A204.1 (cell line): Measurements from ENCODE around the gene ZNF142.

ENCODE experiments used
- FAIRE-seq: peaks from 2 replicates; lab custom pipeline; 2012; peaks lifted over from hg19 to GRCh38; lab: Jason Lieb, UNC

Gene ZNF142, protein sequence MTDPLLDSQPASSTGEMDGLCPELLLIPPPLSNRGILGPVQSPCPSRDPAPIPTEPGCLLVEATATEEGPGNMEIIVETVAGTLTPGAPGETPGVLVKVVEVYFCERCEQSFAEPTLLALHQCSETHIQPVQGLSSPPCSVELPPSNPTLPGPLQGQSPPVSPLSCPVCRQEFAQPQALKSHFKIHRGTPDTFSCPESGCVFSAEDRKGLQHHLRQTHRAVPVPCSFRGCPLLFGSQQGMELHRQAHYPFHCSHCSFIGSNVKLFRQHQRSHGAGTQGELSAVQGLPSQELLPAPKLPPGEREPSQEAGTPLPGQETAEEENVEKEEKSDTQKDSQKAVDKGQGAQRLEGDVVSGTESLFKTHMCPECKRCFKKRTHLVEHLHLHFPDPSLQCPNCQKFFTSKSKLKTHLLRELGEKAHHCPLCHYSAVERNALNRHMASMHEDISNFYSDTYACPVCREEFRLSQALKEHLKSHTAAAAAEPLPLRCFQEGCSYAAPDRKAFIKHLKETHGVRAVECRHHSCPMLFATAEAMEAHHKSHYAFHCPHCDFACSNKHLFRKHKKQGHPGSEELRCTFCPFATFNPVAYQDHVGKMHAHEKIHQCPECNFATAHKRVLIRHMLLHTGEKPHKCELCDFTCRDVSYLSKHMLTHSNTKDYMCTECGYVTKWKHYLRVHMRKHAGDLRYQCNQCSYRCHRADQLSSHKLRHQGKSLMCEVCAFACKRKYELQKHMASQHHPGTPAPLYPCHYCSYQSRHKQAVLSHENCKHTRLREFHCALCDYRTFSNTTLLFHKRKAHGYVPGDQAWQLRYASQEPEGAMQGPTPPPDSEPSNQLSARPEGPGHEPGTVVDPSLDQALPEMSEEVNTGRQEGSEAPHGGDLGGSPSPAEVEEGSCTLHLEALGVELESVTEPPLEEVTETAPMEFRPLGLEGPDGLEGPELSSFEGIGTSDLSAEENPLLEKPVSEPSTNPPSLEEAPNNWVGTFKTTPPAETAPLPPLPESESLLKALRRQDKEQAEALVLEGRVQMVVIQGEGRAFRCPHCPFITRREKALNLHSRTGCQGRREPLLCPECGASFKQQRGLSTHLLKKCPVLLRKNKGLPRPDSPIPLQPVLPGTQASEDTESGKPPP (N-terminal part only)

DNA sequence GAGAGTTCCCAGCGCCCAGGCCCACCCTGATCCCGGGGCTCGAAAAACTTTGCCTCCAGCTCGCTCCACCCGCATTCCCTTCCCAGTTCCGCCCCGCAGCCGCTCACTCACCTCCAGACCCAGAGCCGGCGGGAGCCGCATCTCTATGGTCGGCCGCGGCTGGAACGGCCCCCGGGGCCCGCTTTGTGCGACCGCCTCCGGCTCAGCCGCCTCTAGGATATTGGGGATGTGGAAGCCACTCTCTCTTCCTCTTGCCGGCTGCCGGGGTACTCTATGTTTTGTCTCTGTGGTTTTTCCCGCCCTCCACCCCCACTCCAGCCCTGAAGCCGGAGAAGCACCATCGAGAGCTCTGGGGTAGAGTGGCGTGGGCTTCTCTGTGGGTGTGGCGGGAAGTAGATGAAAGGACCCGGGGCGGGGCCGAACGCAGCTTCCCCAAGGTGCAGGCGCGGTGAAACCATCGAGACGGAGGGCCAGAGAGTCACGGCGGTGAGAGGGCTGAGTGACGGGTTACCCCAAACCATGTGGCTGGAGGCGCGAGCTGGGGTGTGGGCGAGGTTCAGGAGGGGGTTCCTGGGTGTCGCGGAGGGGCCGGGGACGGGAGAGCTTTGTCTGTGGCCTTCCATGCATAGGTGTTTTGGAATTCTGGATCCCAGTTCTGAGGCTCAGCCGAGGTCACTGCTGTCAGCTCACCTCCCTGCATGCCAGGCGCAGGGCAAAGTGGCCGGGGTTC is at the start of gene ZNF142, which contains the start of gene BCS1L:
Gene ZNF142, minus strand, starts transcription at position 366 of the 730 bp plus-strand sequence. CDS start 3,194 bp downstream, outside the sequence.
Gene BCS1L, plus strand, starts transcription at position 426 of the 730 bp plus-strand sequence. CDS start 1,305 bp downstream, outside the sequence.
- FAIRE-seq, result peak; percentile 83

DNA sequence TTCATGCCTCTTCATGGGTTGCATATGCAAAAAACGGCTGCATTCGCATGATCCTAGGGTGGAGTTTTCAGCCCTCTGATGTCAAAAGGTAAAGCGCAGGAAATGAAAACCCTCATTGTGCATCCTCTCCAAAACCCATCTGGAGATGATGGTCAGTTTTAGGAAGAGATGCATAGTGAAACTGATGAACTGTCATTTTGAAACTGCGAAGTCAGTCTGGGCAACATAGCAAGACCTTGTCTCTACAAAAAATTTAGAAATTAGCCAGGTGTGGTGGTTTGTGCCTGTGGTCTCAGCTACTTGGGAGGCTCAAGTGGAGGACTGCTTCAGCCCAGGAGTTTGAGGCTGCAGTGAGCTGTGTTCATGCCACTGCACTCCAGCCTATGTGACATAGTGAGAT is 48.7 kb upstream of the ZNF142 start:
- no peak for FAIRE-seq

DNA sequence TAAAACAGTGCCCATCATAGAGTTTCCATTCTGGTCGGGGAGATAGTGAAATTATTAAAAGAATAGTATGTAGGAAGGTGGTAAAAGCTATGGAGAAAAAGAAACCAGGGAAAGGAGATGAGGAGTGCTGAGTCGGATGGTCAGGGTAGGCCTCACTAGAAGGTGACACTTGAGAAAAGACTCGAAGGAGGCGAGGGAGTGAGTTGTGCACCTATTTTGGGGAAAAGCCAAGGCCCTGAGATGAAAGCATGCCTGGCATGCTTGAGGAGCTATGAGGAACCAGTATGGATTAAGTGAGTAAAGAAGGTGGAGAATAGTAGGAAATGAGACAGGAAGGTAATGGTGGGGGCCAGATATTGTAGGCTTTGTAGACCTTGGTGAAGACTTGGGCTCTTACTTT is 43.9 kb upstream of the ZNF142 start:
- FAIRE-seq, result no peak

DNA sequence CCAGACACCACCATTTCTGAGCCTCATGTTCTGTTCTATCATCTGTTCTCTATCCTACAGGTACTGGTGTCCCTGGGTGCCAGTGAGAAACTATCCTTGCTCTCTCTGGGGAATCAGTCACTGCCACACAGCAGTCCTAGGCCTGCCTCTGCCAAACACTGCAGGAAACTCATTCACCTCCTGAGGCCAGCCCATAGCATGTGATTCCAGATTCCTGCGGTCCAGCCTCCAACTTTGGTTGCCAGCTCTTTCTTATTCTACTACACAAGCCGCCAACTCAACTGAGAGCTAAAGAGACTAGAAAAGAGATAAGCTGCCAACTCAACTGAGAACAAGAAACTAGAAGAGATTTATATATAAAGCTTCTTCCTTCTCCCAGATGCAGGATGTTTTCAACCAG is 42.4 kb upstream of the ZNF142 start:
- no peak for FAIRE-seq

DNA sequence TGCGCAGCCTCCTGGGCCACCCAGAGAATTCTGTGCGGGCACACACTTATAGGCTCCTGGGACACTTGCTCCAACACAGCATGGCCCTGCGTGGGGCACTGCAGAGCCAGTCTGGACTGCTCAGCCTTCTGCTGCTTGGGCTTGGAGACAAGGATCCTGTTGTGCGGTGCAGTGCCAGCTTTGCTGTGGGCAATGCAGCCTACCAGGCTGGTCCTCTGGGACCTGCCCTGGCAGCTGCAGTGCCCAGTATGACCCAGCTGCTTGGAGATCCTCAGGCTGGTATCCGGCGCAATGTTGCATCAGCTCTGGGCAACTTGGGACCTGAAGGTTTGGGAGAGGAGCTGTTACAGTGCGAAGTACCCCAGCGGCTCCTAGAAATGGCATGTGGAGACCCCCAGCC is 39.5 kb upstream of the ZNF142 start:
- FAIRE-seq, result no peak

DNA sequence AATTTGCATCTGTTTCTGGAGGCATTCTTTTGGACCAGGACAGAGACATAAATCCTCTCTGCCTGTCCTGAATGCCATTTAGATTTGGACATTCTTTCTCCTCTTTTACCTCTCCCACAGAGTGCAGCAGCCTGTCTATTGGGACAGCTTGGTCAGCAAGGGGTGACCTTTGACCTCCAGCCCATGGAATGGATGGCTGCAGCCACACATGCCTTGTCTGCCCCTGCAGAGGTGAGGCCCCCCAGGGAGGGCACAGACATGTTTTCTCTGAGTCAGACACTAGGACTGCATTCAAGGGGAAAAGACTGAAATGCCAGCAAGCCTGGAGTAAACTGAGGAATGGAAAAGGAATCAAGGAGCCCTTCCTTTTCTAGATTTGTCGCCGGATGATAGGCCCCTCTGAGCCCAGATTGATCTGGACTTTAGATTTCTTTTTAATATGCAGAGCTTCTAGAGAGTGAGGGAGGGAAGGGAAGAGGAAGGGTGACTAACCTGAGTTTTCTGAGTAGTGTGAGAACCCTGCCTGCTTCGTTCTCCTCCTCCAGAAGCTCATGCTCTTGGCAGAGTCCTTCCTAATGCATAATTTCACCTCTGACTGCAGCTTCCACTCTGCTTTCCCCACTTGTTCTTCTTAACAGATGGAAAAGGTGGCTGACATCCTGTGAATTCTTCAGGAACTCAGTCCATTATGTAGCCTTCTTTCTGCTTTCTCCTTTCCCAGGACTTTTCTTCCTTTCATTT is 35.2 kb upstream of the ZNF142 start:
- FAIRE-seq, result no peak

DNA sequence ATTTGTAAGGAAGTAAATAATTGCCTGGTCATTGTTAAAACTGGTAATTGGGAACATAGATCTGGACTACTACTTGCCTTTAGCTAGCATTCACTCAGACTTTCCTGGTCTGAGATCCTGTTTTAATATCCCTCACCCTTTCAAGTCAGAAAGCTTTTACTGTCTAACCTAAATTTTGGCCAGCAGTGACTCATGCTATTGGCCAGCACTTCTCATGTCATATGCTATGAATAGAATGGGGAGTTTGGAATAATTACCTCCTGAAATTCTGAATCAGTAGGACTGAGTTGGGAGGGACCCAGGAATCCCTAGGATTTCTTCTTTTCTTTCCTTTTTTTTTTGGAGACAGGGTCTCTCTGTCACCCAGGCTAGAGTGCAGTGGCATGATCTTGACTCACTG is 31.8 kb upstream of the ZNF142 start:
- no peak for FAIRE-seq

DNA sequence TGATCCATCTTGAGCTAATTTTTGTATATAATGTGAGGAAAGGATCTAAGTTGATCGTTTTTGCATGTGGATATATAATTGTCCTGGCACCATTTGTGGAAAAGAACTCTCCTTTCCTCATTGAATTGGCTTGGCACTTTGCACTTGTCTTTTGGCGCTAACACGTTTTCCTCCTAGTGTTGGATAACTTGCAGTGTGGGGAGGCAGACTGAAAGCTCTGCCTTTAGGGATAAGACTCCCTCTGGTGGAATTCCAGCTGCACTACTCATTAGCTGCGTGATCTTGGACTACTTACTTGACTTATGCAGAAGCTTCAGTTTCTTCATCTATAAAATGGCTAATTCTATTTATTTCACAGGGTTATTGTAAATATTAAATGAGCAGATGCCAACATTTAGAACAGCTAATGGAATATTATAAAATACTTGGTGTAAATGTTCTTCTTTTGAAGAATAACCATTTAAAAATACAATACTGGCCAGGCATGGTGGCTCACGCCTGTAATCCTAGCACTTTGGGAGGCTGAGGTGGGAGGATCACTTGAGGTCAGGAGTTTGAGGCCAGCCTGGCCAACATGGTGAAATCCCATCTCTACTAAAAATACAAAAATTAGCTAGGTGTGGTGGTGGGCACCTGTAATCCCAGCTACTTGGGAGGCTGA is 28.1 kb upstream of the ZNF142 start:
- peak; percentile 95 for FAIRE-seq

DNA sequence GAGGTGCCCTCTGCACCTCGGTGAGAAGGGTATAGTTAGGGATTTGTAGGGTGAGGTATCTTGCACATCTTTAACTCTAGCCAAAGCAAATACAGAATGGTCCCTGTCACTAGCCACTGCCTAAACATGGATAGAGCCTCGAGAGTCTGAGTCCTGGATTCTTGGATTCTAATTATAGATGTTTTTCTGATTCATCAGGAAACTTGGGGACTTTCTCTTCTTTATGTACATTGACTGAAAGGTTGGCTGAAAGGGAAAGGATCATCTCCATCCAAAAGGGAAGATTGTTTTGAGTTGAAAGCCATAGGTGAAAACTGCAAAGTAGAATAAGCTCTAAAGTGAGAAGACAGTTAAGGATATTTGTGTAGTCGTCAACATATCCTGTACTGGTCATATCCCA is 20.6 kb upstream of the ZNF142 start:
- FAIRE-seq, result no peak

DNA sequence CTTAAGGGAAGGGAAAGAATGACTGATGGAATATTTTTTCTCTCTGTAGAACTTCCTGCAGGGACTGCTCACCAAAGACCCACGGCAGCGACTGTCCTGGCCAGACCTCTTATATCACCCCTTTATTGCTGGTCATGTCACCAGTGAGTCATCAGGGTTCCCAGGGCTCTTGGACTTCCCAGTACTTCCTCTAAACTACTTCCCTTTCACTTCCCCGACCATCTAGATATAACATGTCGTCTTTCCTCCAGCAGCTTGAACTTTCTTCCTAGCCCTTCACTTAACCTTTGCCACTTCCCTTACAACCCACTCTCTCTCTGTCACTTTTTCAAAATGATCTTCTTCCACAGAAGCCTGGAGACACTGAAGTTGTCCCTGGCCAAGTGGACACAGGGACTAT is 19.7 kb upstream of the ZNF142 start:
- FAIRE-seq, result no peak

DNA sequence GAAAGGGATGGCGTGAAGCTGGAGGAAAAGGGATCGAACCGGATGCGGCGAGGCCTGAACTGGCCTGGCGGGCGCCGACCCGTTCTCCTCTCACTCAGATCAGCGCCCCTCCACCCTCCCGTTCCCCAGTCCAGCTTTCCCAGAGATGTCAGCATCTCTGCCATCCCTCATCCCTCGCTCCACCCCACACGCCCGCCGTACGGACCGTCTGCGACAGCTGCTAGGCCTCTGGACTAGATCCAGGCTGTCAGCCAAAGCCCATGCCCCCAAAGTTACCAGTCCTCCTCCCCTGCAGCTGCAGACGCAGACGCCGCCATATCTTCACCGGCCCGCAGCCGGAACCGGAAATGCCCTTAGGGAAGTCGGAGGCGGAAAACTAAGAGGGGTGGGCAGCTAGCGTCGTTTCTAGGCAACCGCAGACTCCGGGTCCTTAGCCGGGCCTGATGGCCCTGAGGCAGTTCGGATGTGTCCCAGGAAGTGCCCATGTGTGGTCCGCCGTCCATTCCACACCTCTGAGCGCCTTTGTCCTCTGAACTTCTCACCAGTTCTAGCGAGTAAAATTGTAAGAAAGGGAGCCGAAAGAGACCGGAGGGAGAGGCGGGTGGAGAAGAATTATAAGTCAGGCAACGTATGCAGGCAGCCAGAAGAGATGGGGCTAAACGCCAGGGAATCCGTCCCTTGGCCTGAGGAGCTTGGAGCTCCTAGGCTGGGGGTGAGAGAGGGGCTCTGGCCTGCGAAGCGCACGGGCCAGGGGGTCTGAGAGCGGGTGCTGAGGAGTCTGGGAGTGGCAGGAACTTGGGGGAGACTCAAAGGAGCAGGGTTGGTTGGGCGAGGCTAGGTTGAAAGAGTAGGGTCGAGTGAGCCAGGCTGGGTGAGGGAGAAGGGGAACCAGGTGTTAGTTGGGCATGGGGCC is 12.5 kb upstream of the ZNF142 start, which contains the start of the genes RNF25 and STK36:
Gene RNF25, minus strand, starts transcription at position 349 of the 913 bp plus-strand sequence. Its CDS starts 32 bp downstream, at position 317.
Gene STK36, plus strand, starts transcription at position 433 of the 913 bp plus-strand sequence. CDS start 744 bp downstream, outside the sequence.
- FAIRE-seq, result peak; percentile 79

DNA sequence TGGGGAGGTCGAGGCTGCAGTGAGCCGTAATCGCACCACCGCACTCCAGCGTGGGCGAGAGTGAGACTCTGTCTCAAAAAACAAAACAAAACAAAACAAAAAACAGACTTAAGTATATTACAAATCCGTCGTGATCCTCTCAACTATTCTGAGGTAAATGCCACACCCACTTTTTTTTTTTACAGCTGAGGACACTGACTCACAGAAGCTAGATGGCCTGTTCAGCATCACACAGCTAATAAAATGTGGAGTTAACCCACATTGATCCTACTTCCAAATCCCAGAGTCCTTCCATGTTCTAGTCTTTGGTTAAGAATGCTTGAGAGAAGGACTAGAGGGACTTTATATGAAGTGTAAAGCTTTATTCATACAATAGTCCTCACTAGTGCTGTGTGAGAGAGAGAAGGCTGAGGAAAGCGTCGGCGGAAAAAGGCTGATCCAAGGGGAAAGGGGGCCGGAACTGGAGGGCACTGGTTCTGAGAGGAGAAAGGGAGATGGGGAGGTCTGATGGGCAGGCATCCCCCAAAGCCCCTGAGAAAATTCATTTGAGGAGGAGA is 11.8 kb upstream of the ZNF142 start:
- FAIRE-seq, result no peak

DNA sequence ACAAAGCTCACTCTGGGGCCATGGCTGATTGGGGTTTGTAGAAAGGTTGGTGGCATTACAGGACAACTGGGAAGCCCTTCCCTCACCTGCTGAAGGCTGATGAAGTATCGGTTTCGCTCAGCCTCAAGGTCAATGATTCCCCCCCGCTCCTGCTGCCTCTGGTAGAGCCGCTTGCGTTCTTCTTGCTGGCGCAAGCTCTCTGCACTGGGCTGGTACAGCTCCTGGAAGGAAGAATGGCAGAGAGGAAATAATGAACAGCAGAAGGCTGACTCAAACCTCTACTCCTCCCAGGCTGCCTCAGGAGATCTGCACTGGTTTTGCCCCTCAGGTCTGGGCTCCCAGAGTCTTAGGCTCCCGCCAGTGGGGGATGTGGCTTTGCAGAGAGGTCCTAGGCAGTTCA is 5.2 kb upstream of the ZNF142 start:
- no peak for FAIRE-seq

DNA sequence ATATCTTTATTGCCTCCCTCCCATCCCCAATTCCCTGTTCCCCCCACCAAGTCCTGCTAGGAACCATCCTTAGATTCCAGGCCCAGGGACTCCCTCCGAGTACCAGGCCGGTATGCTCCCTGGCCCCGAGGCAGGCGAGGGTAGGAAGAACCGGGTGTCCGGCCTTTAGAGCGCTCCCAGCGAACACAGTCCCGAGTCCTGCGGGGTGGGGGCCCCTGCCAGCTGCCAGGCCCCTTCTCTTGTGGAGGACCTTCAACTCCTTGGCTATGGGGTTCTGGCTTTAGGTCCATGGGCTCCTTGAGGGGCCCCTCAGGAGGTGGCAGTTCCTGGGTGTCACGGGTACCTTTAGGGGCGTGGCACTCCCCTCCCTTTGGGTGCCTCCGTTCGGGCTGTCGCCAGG is 4.5 kb upstream of the ZNF142 start:
- no peak for FAIRE-seq

DNA sequence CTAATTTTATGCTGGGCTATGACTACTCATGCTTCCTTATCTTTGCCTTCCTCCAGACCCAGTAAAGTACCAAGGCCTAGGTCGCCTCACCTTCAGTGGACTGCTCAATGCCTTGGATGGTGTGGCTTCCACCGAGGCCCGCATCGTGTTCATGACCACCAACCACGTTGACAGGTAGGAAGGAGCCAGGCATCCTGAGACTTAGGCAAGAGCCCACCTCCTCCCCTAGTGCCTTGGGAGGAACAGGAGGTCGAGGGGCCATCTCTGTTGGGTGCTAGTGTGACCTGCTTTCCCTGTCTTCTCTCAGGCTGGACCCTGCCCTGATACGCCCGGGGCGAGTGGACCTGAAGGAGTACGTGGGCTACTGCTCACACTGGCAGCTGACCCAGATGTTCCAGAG is 3.4 kb upstream of the ZNF142 start:
- FAIRE-seq, result no peak

DNA sequence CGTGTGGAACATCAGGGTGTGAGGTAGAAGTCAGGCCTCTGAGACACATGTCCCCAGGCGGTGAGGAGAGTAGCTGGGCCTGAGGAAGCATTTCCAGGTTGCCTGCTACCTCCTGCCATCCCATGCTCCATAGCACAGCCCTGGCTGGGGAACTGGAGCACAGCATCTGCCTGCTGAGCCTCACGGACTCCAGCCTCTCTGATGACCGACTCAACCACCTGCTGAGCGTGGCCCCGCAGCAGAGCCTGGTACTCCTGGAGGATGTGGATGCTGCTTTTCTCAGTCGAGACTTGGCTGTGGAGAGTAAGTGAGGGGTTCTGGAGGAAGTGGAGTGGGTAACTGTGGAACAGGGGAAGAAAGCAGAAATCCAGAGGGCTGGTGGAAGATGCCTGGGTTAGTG is 3.0 kb upstream of the ZNF142 start:
- FAIRE-seq, result no peak

DNA sequence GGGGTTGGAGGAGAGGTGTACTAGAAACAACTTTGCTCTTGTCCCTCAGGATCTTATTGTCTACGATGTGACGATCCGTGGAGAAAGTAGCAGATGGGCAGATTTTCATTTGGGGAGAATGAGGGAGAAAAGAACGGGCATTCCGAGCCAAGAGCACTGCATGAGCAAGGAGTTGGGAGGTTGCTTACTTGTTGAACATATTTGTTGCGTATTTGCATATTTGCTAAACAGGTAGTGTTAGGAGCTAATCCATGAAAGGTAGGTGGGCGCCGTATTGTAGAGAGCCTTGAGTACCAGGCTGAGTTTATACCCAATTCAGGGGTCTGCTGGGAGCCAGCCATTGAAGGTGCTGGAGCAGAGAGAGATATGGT is 550 bp upstream of the ZNF142 start:
- FAIRE-seq, result no peak

DNA sequence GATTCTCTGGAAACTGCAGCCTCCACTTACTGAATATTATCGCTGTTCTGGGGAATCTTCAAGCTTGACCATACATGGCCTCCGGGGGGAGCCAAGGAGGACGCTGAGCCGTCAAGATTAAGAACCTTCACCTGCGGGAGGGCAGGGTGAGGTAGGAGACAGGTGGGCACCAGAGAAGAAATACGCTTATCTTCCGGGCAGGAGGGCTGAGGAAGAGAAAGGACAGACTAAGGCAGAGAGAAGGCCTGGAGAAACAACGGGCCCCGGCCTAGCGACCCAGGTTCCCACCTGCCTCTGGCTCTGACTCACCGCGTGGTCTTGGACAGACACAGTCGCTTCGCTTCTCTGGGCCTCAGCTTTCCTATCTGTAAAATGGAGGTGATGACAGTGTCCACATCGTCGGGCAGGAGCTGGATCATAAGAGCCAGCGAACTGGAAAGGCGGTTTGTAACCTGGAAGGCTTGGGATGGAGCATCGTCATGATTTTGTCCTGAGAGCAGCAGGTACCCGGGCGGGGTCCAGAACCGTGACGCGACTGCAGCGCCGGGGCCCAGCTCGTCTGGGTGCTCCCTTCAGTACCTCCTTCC is 659 bp downstream of the ZNF142 start:
- no peak for FAIRE-seq

DNA sequence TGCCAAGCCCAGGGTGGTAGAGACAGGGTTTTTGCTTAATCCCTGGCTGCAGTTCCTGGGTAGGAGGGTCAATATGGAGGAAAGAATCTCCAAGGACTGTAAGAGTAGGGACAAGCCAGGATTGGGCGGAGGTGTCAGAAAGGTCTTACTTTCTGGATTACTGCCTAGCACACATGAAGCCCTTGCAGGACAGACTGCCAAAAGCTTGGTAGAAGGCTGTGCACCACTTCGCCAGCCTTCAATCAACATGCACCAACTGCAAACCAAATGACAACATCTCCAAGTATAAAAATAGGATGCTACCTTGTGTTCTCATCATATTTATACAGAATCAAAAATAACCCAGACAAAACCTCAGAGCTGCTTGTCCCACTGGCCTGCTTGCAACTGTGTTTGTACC is 3.7 kb downstream of the ZNF142 start:
- no peak for FAIRE-seq
